ENCODE results near the gene GARRE1. TPM values are rescaled to one million over a fixed set of nuclear protein-coding genes. Genes with fewer than 3 reads are reported as not detected.
"Not testable (repeated sequence)": the region's sequence is repeated elsewhere in the genome, so short reads cannot be mapped to it uniquely, and the experiment has no call there.

GARRE1 gene
- polyA plus RNA-seq, 3 donors from 2014 or later: 0.93 to 4.0 (median 2.7) TPM

- Mint-ChIP-seq H3K4me1 (peaks cover 11 to 16% of the 10 kb centered on the region in 2 donors), H3K27me3 (ENCODE audit: low read depth in 3 of 3) (peaks cover 0 to 7% (median 0%) of the 10 kb centered on the region in 3 donors), H3K27ac (no peak overlapping the region), H3K36me3 (peaks cover 0 to 5% (median 0%) of the 10 kb centered on the region in 3 donors), H3K9me3 (no peaks in the 10 kb centered on the region), H3K4me3 (no peak overlapping the region)
- no peak for DNase-seq
Observed at GRCh38 chr19:34237283-34237682, 17.1 kb upstream of the GARRE1 start.

- peaks cover 0 to 7% (median 0%) of the 10 kb centered on the region in 3 donors for H3K27me3 Mint-ChIP-seq (ENCODE audit: low read depth in 3 of 3)
- peaks cover 5 to 9% of the 10 kb centered on the region in 2 donors for H3K4me1 Mint-ChIP-seq
- H3K27ac Mint-ChIP-seq: no peak overlapping the region
- H3K9me3 Mint-ChIP-seq: no peaks in the 10 kb centered on the region
- DNase-seq: no peak
- no peak overlapping the region for H3K4me3 Mint-ChIP-seq
- H3K36me3 Mint-ChIP-seq: peaks cover 0 to 5% (median 0%) of the 10 kb centered on the region in 3 donors
Observed at GRCh38 chr19:34237939-34238338, 16.4 kb upstream of the GARRE1 start.

GRCh38 chr19:34241513-34242337 lies 12.6 kb upstream of the GARRE1 start:
- Mint-ChIP-seq H3K27ac (no peak overlapping the region), H3K36me3 (no peaks in the 10 kb centered on the region), H3K4me1 (peaks cover 0 to 3% of the 10 kb centered on the region in 2 donors), H3K4me3 (no peak overlapping the region), H3K27me3 (ENCODE audit: low read depth in 3 of 3) (peaks cover 0 to 8% (median 4%) of the 10 kb centered on the region in 3 donors), H3K9me3 (no peaks in the 10 kb centered on the region)
- DNase-seq: no peak

- H3K27me3 Mint-ChIP-seq (ENCODE audit: low read depth in 3 of 3); DNase-seq; H3K36me3 Mint-ChIP-seq; H3K9me3 Mint-ChIP-seq; H3K4me3 Mint-ChIP-seq; H3K4me1 Mint-ChIP-seq; H3K27ac Mint-ChIP-seq: not testable (repeated sequence)
Observed at GRCh38 chr19:34243138-34243875, 11.0 kb upstream of the GARRE1 start.

GRCh38 chr19:34243876-34244578 lies 10.3 kb upstream of the GARRE1 start:
- no peaks in the 10 kb centered on the region for H3K4me1 Mint-ChIP-seq
- H3K27me3 Mint-ChIP-seq (ENCODE audit: low read depth in 3 of 3): peaks cover 0 to 5% (median 4%) of the 10 kb centered on the region in 3 donors
- H3K9me3 Mint-ChIP-seq: no peaks in the 10 kb centered on the region
- no peaks in the 10 kb centered on the region for H3K36me3 Mint-ChIP-seq
- no peak overlapping the region for H3K27ac Mint-ChIP-seq
- no peak for DNase-seq
- no peak overlapping the region for H3K4me3 Mint-ChIP-seq

GRCh38 chr19:34244611-34245299 lies 9.6 kb upstream of the GARRE1 start:
- Mint-ChIP-seq H3K36me3 (no peaks in the 10 kb centered on the region), H3K4me3 (no peak overlapping the region), H3K9me3 (no peaks in the 10 kb centered on the region), H3K27ac (no peak overlapping the region), H3K27me3 (ENCODE audit: low read depth in 3 of 3) (peaks cover 0 to 5% (median 4%) of the 10 kb centered on the region in 3 donors), H3K4me1 (no peaks in the 10 kb centered on the region)
- no peak for DNase-seq

GRCh38 chr19:34246340-34246739 lies 8.0 kb upstream of the GARRE1 start:
- H3K27ac Mint-ChIP-seq: no peak overlapping the region
- H3K36me3 Mint-ChIP-seq: no peaks in the 10 kb centered on the region
- H3K4me3 Mint-ChIP-seq: no peak overlapping the region
- H3K9me3 Mint-ChIP-seq: peaks cover 0 to 1% (median 0%) of the 10 kb centered on the region in 6 donors
- DNase-seq: no peak
- H3K27me3 Mint-ChIP-seq (ENCODE audit: low read depth in 3 of 3): peaks cover 0 to 4% (median 4%) of the 10 kb centered on the region in 3 donors
- H3K4me1 Mint-ChIP-seq: no peaks in the 10 kb centered on the region

GRCh38 chr19:34248941-34249340 lies 5.4 kb upstream of the GARRE1 start:
- Mint-ChIP-seq H3K27ac (peak overlapping the region in 1 of 6 donors; percentile 22), H3K4me3 (no peak overlapping the region), H3K27me3 (ENCODE audit: low read depth in 3 of 3) (peaks cover 0 to 5% (median 2%) of the 10 kb centered on the region in 3 donors)

GRCh38 chr19:34253167-34253566 lies 1.2 kb upstream of the GARRE1 start:
- not testable (repeated sequence) for H3K9me3 Mint-ChIP-seq, H3K36me3 Mint-ChIP-seq, DNase-seq
- Mint-ChIP-seq H3K4me3 (peak overlapping the region; percentile 90 to 100 (median 99)), H3K27me3 (ENCODE audit: low read depth in 3 of 3) (peaks cover 0 to 12% (median 5%) of the 10 kb centered on the region in 3 donors), H3K27ac (peak overlapping the region in 4 of 6 donors; percentile 89 to 99 (median 98)), H3K4me1 (peaks cover 14 to 26% of the 10 kb centered on the region in 2 donors)

More at GRCh38 chr19:34248941-34249340, 5.4 kb upstream of the GARRE1 start:
- DNase-seq: no peak
- Mint-ChIP-seq H3K36me3 (no peaks in the 10 kb centered on the region), H3K4me1 (peaks cover 2 to 4% of the 10 kb centered on the region in 2 donors), H3K9me3 (peaks cover 0 to 1% (median 0%) of the 10 kb centered on the region in 6 donors)

GRCh38 chr19:34253681-34254045 lies 691 bp upstream of the GARRE1 start:
- DNase-seq, H3K9me3 Mint-ChIP-seq, H3K36me3 Mint-ChIP-seq: not testable (repeated sequence)
- Mint-ChIP-seq H3K4me3 (peak overlapping the region; percentile 90 to 100 (median 99)), H3K4me1 (peaks cover 14 to 26% of the 10 kb centered on the region in 2 donors), H3K27me3 (ENCODE audit: low read depth in 3 of 3) (peaks cover 0 to 12% (median 6%) of the 10 kb centered on the region in 3 donors), H3K27ac (peak overlapping the region; percentile 89 to 99 (median 98))

- DNase-seq: peak; percentile 57 to 64 (median 59)
- Mint-ChIP-seq H3K4me1 (peaks cover 14 to 32% of the 10 kb centered on the region in 2 donors), H3K36me3 (no peaks in the 10 kb centered on the region), H3K27ac (peak overlapping the region; percentile 26 to 91 (median 82)), H3K9me3 (peaks cover 0 to 1% (median 0%) of the 10 kb centered on the region in 6 donors), H3K27me3 (ENCODE audit: low read depth in 3 of 3) (peaks cover 0 to 12% (median 6%) of the 10 kb centered on the region in 3 donors), H3K4me3 (peak overlapping the region; percentile 83 to 91 (median 85))
Observed at GRCh38 chr19:34254698-34255432, 511 bp downstream of the GARRE1 start.

- Mint-ChIP-seq H3K36me3 (no peaks in the 10 kb centered on the region), H3K27me3 (ENCODE audit: low read depth in 3 of 3) (peaks cover 0 to 12% (median 6%) of the 10 kb centered on the region in 3 donors), H3K27ac (peak overlapping the region; percentile 26 to 91 (median 82)), H3K4me1 (peaks cover 14 to 32% of the 10 kb centered on the region in 2 donors), H3K4me3 (peak overlapping the region; percentile 83 to 91 (median 85)), H3K9me3 (no peaks in the 10 kb centered on the region)
- no peak for DNase-seq
Observed at GRCh38 chr19:34255546-34255945, 1.2 kb downstream of the GARRE1 start.
